Mucosa of rectum (tissue), 2 donors: ENCODE data around the gene RFX1.
"Not testable (repeated sequence)": the region's sequence is repeated elsewhere in the genome, so short reads cannot be mapped to it uniquely, and the experiment has no call there.

Source experiments
- H3K27ac ChIP-seq, 2 donors: one replicate each; pipeline ENCODE4 v1.7.0; 2013; ENCODE audit warnings: inconsistent platforms in 2 of 2, low read depth in 2 of 2, low read length in 2 of 2
- H3K27me3 ChIP-seq, 2 donors: one replicate each; pipeline ENCODE4 v1.7.0; 2013; ENCODE audit warnings: low read length in 2 of 2; ENCODE audit not compliant: control insufficient read depth in 2 of 2, insufficient read depth in 2 of 2
- H3K36me3 ChIP-seq, 2 donors: one replicate each; pipeline ENCODE4 v1.7.0; 2013; ENCODE audit warnings: low read length in 2 of 2; ENCODE audit not compliant: control insufficient read depth in 2 of 2, insufficient read depth in 2 of 2
- H3K4me1 ChIP-seq, 2 donors: one replicate each; pipeline ENCODE4 v1.7.0; 2013; ENCODE audit warnings: low read length in 2 of 2, mild to moderate bottlenecking in 1 of 2; ENCODE audit not compliant: control insufficient read depth in 2 of 2, insufficient read depth in 2 of 2
- H3K4me3 ChIP-seq, 2 donors: one replicate each; pipeline ENCODE4 v1.7.0; 2013; ENCODE audit warnings: low read length in 2 of 2
- H3K9ac ChIP-seq, 2 donors: one replicate each; pipeline ENCODE4 v1.7.0; 2013; ENCODE audit warnings: low read length in 2 of 2, low read depth in 1 of 2, mild to moderate bottlenecking in 1 of 2
- H3K9me3 ChIP-seq, 2 donors: one replicate each; pipeline ENCODE4 v1.7.0; 2013; ENCODE audit warnings: low read length in 2 of 2; ENCODE audit not compliant: control insufficient read depth in 2 of 2
- donor health status: healthy.
- donor health status: Normal muscosa, but diverticular disease.

The RFX1 gene

GRCh38 chr19:14028901-14029300, 22.8 kb upstream of the RFX1 start:
- Histone ChIP-seq H3K27ac (no peak overlapping the region), H3K4me3 (no peak overlapping the region), H3K36me3 (no peaks in the 10 kb centered on the region)

GRCh38 chr19:14027856-14028450, 21.8 kb upstream of the RFX1 start, which contains the start of gene RLN3:
RLN3 (plus strand) TSS chr19:14028148; CDS start chr19:14028205, 57 bp downstream.
- H3K9me3 ChIP-seq, result no peaks in the 10 kb centered on the region
- H3K36me3 ChIP-seq, result no peaks in the 10 kb centered on the region
- no peak within 1 kb of the TSS for H3K27ac ChIP-seq
- peaks cover 12 to 13% of the 10 kb centered on the region in 2 donors for H3K4me1 ChIP-seq
- H3K4me3 ChIP-seq, result no peak within 1 kb of the TSS
- no peak within 1 kb of the TSS for H3K9ac ChIP-seq
- H3K27me3 ChIP-seq, result peaks cover 0 to 2% of the 10 kb centered on the region in 2 donors

More at GRCh38 chr19:14028901-14029300, 22.8 kb upstream of the RFX1 start:
- Histone ChIP-seq H3K27me3 (peaks cover 0 to 2% of the 10 kb centered on the region in 2 donors), H3K9ac (no peak overlapping the region), H3K9me3 (no peaks in the 10 kb centered on the region), H3K4me1 (peaks cover 9 to 13% of the 10 kb centered on the region in 2 donors)

- H3K27ac ChIP-seq, H3K4me3 ChIP-seq, H3K27me3 ChIP-seq, H3K9me3 ChIP-seq, H3K9ac ChIP-seq, H3K4me1 ChIP-seq, H3K36me3 ChIP-seq: not testable (repeated sequence)
Measured at GRCh38 chr19:14026652-14027192, 20.6 kb upstream of the RFX1 start.

GRCh38 chr19:14023404-14024235, 17.5 kb upstream of the RFX1 start:
- Histone ChIP-seq H3K36me3 (no peaks in the 10 kb centered on the region), H3K9ac (peak overlapping the region in 1 of 2 donors; percentile 29), H3K4me3 (no peak overlapping the region), H3K4me1 (peaks cover 0 to 3% of the 10 kb centered on the region in 2 donors), H3K9me3 (no peaks in the 10 kb centered on the region), H3K27ac (peak overlapping the region; percentile 52 to 56), H3K27me3 (no peaks in the 10 kb centered on the region)

- H3K9me3 ChIP-seq, result no peaks in the 10 kb centered on the region
- H3K27me3 ChIP-seq, result no peaks in the 10 kb centered on the region
- H3K4me3 ChIP-seq, result no peak overlapping the region
- H3K9ac ChIP-seq, result no peak overlapping the region
- no peaks in the 10 kb centered on the region for H3K36me3 ChIP-seq
- no peak overlapping the region for H3K27ac ChIP-seq
- peaks cover 0 to 3% of the 10 kb centered on the region in 2 donors for H3K4me1 ChIP-seq
Measured at GRCh38 chr19:14022469-14022868, 16.3 kb upstream of the RFX1 start.

GRCh38 chr19:14021474-14021873, 15.4 kb upstream of the RFX1 start:
- H3K9ac ChIP-seq, result no peak overlapping the region
- no peaks in the 10 kb centered on the region for H3K9me3 ChIP-seq
- peaks cover 0 to 3% of the 10 kb centered on the region in 2 donors for H3K4me1 ChIP-seq
- H3K27me3 ChIP-seq, result no peaks in the 10 kb centered on the region
- no peak overlapping the region for H3K4me3 ChIP-seq
- no peaks in the 10 kb centered on the region for H3K36me3 ChIP-seq
- no peak overlapping the region for H3K27ac ChIP-seq

- not testable (repeated sequence) for H3K27ac ChIP-seq, H3K9me3 ChIP-seq, H3K27me3 ChIP-seq, H3K36me3 ChIP-seq, H3K4me1 ChIP-seq, H3K4me3 ChIP-seq, H3K9ac ChIP-seq
Measured at GRCh38 chr19:14019739-14020138, 13.6 kb upstream of the RFX1 start.

- Histone ChIP-seq H3K4me3 (no peak overlapping the region), H3K36me3 (no peaks in the 10 kb centered on the region), H3K4me1 (peaks cover 5 to 6% of the 10 kb centered on the region in 2 donors), H3K9me3 (no peaks in the 10 kb centered on the region), H3K27ac (no peak overlapping the region), H3K27me3 (no peaks in the 10 kb centered on the region), H3K9ac (no peak overlapping the region)
Measured at GRCh38 chr19:14019100-14019499, 13.0 kb upstream of the RFX1 start.

GRCh38 chr19:14015524-14016035, 9.5 kb upstream of the RFX1 start:
- Histone ChIP-seq H3K36me3 (no peaks in the 10 kb centered on the region), H3K9me3 (no peaks in the 10 kb centered on the region), H3K27me3 (no peaks in the 10 kb centered on the region), H3K9ac (no peak overlapping the region), H3K4me1 (peaks cover 2 to 5% of the 10 kb centered on the region in 2 donors), H3K27ac (peak overlapping the region in 1 of 2 donors; percentile 70), H3K4me3 (no peak overlapping the region)

GRCh38 chr19:14012378-14012915, 6.3 kb upstream of the RFX1 start:
- Histone ChIP-seq H3K27ac (no peak overlapping the region), H3K36me3 (no peaks in the 10 kb centered on the region), H3K9ac (no peak overlapping the region), H3K27me3 (no peaks in the 10 kb centered on the region), H3K4me1 (peaks cover 2 to 5% of the 10 kb centered on the region in 2 donors), H3K4me3 (no peak overlapping the region), H3K9me3 (no peaks in the 10 kb centered on the region)
